Measurements from ENCODE around the gene CHMP1B. TPM values are rescaled to one million over a fixed set of nuclear protein-coding genes. Genes with fewer than 3 reads are reported as not detected.

The CHMP1B gene
- total and polyA plus RNA-seq, 8 donors = 17.9 to 96.0 (median 39.5) TPM

DNA sequence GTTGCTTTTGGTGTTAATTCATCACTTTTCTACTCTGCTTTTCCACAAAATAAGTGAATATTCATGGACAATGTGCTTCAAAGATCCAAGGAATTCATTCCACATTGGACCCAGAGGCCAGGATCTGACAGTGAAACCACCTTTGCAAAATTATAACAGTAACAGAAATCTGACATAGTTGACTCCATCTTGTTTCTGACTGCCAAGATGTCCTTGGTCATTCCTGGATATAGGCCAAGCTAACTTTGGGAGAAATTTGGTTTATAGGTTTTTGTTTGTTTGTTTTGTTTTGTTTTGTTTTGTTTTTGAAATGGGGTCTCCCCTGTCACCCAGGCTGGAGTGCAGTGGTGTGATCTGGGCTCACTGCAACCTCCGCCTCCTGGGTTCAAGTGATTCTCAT, 46.6 kb downstream of the CHMP1B start:
- H3K27ac ChIP-seq = no peak overlapping the region
- 96 to 100% (median 97%) methylated on average over 1 of the region's 1 CpG for WGBS, 5 donors
- H3K36me3 ChIP-seq = peaks cover 7 to 78% (median 74%) of the 10 kb centered on the region in 4 donors
- H3K4me3 ChIP-seq = no peak overlapping the region
- no peak for DNase-seq
- intact Hi-C loops (cut with DNase I; ENCODE audit: low total_unique reads) = no loop called here
- H3K27me3 ChIP-seq = no peaks in the 10 kb centered on the region
- peaks cover 0 to 13% (median 0%) of the 10 kb centered on the region in 4 donors for H3K4me1 ChIP-seq
- no peaks in the 10 kb centered on the region for H3K9me3 ChIP-seq
- TF ChIP-seq POLR2AphosphoS5 (IDR thresholded peaks at IDR 0.05) = no peak
- TF ChIP-seq, protein P1, sequence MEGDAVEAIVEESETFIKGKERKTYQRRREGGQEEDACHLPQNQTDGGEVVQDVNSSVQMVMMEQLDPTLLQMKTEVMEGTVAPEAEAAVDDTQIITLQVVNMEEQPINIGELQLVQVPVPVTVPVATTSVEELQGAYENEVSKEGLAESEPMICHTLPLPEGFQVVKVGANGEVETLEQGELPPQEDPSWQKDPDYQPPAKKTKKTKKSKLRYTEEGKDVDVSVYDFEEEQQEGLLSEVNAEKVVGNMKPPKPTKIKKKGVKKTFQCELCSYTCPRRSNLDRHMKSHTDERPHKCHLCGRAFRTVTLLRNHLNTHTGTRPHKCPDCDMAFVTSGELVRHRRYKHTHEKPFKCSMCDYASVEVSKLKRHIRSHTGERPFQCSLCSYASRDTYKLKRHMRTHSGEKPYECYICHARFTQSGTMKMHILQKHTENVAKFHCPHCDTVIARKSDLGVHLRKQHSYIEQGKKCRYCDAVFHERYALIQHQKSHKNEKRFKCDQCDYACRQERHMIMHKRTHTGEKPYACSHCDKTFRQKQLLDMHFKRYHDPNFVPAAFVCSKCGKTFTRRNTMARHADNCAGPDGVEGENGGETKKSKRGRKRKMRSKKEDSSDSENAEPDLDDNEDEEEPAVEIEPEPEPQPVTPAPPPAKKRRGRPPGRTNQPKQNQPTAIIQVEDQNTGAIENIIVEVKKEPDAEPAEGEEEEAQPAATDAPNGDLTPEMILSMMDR (IDR thresholded peaks at IDR 0.05) = no peak
- TF ChIP-seq EP300 (IDR thresholded peaks at IDR 0.05) = no peak
- TF ChIP-seq POLR2A (IDR thresholded peaks at IDR 0.05) = no peak

DNA sequence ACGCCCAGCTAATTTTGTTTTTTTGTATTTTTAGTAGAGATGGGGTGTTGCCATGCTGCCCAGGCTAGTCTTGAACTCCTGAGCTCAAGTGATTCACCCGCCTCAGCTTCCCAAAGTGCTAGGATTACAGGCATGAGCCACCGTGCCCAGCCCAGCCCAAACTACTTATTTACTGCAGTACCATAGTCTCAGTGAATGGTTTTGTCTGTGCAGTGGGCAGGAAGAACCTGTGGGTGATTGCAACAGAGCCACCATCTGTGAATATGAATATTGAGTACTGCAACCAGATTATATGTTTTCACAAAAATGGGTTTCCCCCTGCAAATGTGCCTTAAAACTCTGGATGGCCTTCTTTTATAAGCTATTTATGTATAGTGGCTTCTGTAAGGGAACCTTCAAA, 47.9 kb downstream of the CHMP1B start:
- no peak overlapping the region for H3K27ac ChIP-seq
- WGBS, 5 donors = 92 to 95% (median 93%) methylated on average over 3 of the region's 3 CpGs

DNA sequence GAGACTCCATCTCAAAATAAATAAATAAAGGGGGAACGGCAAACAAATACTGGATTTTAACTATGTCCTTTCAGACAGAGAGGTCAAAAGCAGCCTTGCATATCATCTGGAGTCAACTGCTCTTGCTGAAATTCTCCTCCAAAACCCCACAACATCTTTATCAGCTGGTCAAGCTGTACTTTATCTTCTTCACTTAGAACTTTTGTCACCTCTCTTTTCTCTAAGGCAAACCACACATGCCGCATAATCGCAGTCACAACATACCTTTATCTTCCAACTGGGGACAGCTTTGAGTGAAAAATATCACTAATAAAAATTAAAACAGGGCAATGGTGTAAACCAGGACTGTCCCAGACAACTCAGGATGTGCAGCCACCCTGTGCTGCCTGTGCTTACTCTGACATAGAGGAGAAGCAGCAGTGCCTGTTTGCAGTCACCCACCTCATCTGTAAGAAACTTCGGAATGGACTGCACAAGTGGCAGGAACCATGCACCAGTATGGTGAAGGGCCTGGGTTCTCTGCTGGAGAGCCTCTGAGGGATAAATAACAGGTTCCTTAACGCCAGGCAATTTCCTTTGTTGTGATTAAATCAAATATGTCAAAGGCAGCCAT, 50.7 kb downstream of the CHMP1B start:
- no peak for TF ChIP-seq POLR2AphosphoS5 (IDR thresholded peaks at IDR 0.05)
- TF ChIP-seq, protein P1 (IDR thresholded peaks at IDR 0.05) = no peak
- TF ChIP-seq POLR2A (IDR thresholded peaks at IDR 0.05) = no peak
- no peak for TF ChIP-seq EP300 (IDR thresholded peaks at IDR 0.05)
- intact Hi-C loops (cut with DNase I; ENCODE audit: low total_unique reads) = loop anchor here (10.0 kb wide), 1 partner anchor 47 kb away; the partner anchor contains the start of gene CHMP1B
- 78 to 88% (median 86%) methylated on average over 5 of the region's 5 CpGs for WGBS, 5 donors
- no peak overlapping the region for H3K4me3 ChIP-seq
- H3K27me3 ChIP-seq = no peaks in the 10 kb centered on the region
- H3K27ac ChIP-seq = no peak overlapping the region
- no peaks in the 10 kb centered on the region for H3K9me3 ChIP-seq
- H3K4me1 ChIP-seq = peaks cover 3 to 18% (median 6%) of the 10 kb centered on the region in 4 donors
- no peak for DNase-seq
- H3K36me3 ChIP-seq = peaks cover 5 to 68% (median 53%) of the 10 kb centered on the region in 4 donors

More for the DNA sequence above, 47.9 kb downstream of the CHMP1B start:
- Histone ChIP-seq H3K4me3 (no peak overlapping the region), H3K27me3 (no peaks in the 10 kb centered on the region), H3K36me3 (peaks cover 12 to 77% (median 72%) of the 10 kb centered on the region in 4 donors), H3K4me1 (peaks cover 0 to 10% (median 0%) of the 10 kb centered on the region in 4 donors), H3K9me3 (no peaks in the 10 kb centered on the region)
- intact Hi-C loops (cut with DNase I; ENCODE audit: low total_unique reads) = no loop called here
- TF ChIP-seq EP300 (IDR thresholded peaks at IDR 0.05) = no peak
- TF ChIP-seq POLR2A (IDR thresholded peaks at IDR 0.05) = no peak
- TF ChIP-seq, protein P1 (IDR thresholded peaks at IDR 0.05) = no peak
- no peak for TF ChIP-seq POLR2AphosphoS5 (IDR thresholded peaks at IDR 0.05)
- DNase-seq = no peak

DNA sequence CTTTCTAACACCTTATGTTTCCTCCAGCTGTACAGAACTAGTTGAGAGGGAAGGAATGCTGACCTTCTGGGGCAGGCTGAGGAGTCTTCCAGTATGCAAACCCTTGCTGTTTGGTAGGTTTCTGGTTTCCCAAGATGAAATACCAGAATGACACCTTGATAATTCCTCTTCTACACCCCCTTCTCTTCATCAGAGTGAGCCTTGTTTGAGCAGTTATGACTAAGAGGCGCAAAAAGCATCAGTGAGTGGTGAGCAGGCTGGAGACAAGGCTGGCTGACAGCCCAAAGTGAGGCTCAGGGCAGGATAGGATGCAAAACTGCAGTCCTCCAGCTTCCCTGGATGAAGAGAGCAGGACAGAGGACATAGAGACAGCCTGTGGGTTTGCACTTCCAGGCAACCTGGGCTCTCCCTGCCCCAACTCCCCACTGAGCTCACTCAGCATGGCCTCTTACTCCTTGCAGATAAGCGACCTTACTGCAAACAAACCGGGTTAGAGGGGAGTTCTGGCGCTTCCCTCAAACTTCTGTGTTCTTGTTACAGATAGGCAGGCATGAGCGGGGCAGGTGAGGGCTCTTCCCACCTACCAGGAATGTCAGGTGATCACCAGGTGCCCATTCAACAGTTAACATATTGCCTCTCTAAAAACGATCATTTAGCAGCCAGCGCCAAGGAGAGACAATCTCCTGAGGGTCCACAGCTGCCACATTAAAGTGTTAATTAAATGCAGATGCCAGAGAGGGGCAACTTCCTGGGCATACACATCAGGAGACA, 51.5 kb downstream of the CHMP1B start:
- no peak for DNase-seq
- Histone ChIP-seq H3K4me3 (no peak overlapping the region), H3K4me1 (peaks cover 8 to 25% (median 13%) of the 10 kb centered on the region in 4 donors), H3K9me3 (no peaks in the 10 kb centered on the region), H3K27me3 (no peaks in the 10 kb centered on the region), H3K27ac (no peak overlapping the region), H3K36me3 (peaks cover 5 to 63% (median 49%) of the 10 kb centered on the region in 4 donors)
- intact Hi-C loops (cut with DNase I; ENCODE audit: low total_unique reads) = loop anchor here (10.0 kb wide), 1 partner anchor 48 kb away; the partner anchor contains the start of gene CHMP1B
- 44 to 60% (median 46%) methylated on average over 7 of the region's 7 CpGs for WGBS, 5 donors
- no peak for TF ChIP-seq EP300 (IDR thresholded peaks at IDR 0.05)
- TF ChIP-seq POLR2AphosphoS5 (IDR thresholded peaks at IDR 0.05) = no peak
- TF ChIP-seq, protein P1 (IDR thresholded peaks at IDR 0.05) = no peak
- TF ChIP-seq POLR2A (IDR thresholded peaks at IDR 0.05) = no peak
